Adrenal gland (tissue), 12 donors: ENCODE measurements around the gene FCER2. TPM values are rescaled to one million over a fixed set of nuclear protein-coding genes. Genes with fewer than 3 reads are reported as not detected.
A peak's percentile ranks its signal among the peaks of the same experiment; 100 is the strongest.

Experiments used
- DNase-seq, 7 donors: peaks; one replicate each; pipeline ENCODE4 v3.0.0-alpha.2; 2019 to 2020
- H3K27ac ChIP-seq, 5 donors: fragments of 200-600 bp; sonication (generic) in 4 of 5; 1 replicate in 3 of 5; 2 replicates in 2 of 5; pipeline versions ENCODE4 v1.5.1 to v1.8.0; 2016 to 2020; ENCODE audit warnings: mild to moderate bottlenecking in 1 of 5
- H3K27me3 ChIP-seq: fragments of 200-600 bp; 2 replicates; pipeline ENCODE4 v1.8.0; 2021
- H3K36me3 ChIP-seq, 2 donors: fragments of 200-600 bp; replicated peaks in 1 of 2; 1 replicate in 1 of 2; 2 replicates in 1 of 2; pipeline versions ENCODE4 v1.5.1 to v1.8.0; 2018 to 2022
- H3K4me1 ChIP-seq, 2 donors: fragments of 200-600 bp; replicated peaks in 1 of 2; 1 replicate in 1 of 2; 2 replicates in 1 of 2; pipeline versions ENCODE4 v1.5.1 to v1.8.0; 2018 to 2021
- H3K4me3 ChIP-seq, 4 donors: fragments of 200-600 bp; sonication (generic) in 3 of 4; one replicate each; pipeline ENCODE4 v1.5.1; 2016 to 2018
- H3K9me3 ChIP-seq, 3 donors: fragments of 200-600 bp; sonication (generic) in 1 of 3; replicated peaks in 1 of 3; 1 replicate in 2 of 3; 2 replicates in 1 of 3; pipeline versions ENCODE4 v1.5.1 to v1.8.0; 2016 to 2021
- POLR2A ChIP-seq, 2 donors: fragments of 450-650 bp; IDR thresholded peaks; one replicate each; pipeline ENCODE4 v1.6.1; 2017; ENCODE audit warnings: antibody characterized with exemption in 2 of 2, mild to moderate bottlenecking in 2 of 2, moderate library complexity in 1 of 2
- WGBS, 4 donors: extraction: QIAGEN DNeasy Blood & Tissue Kit in 2 of 4; methylation state at CpG; one replicate each; pipeline versions ENCODE4 v1.1.5 to v1.1.7; 2013 to 2017; 5-methylcytosine and 5-hydroxymethylcytosine counted together
- intact Hi-C, 2 donors: fragments of 100-400 bp; cut with DNase I; formaldehyde crosslinking; loops; one replicate each; pipeline versions ENCODE4 v1.14.1 to v1.15.0; 2022 to 2023
- polyA plus RNA-seq, 3 donors: library from polyadenylated mRNA; stranded (reverse); fragments of 200-250 nt in 2 of 3; fragments of 350-450 nt in 1 of 3; fragmentation: Illumina TruSeq in 1 of 3; extraction: RNeasy Lipid Tissue Mini Kit (QIAGEN cat#74804) in 1 of 3; gene quantifications; one replicate each; pipeline ENCODE4 v1.2.3, GENCODE V29; 2013 to 2014
- total RNA-seq, 9 donors: library from RNA; depleted of rRNA in 4 of 9; stranded (reverse); fragments of >200 nt in 4 of 9; fragments of 120-200 nt in 1 of 9; fragmentation: NEBNext Ultra II Directional in 1 of 9; extraction: Animal tissue kit (Norgen Biotek cat#: 25700) in 1 of 9; gene quantifications; one replicate each; pipeline versions ENCODE4 v1.1.0 to v1.2.4, GENCODE V29; 2013 to 2023
- TF ChIP-seq, protein P1 (sequence below), 6 experiments: fragments of 450-650 bp in 4 of 6; fragments of 200-600 bp in 2 of 6; sonication (generic) in 1 of 6; IDR thresholded peaks; 1 replicate in 5 of 6; 2 replicates in 1 of 6; pipeline versions ENCODE4 v1.5.1 to v1.8.0; 2016 to 2021; ENCODE audit warnings: antibody characterized with exemption in 6 of 6, mild to moderate bottlenecking in 2 of 6, moderate library complexity in 1 of 6
- donor health status: healthy with polysubstance abuse.
- donor health status: Bipolar disorder and iron deficiency.
- donor health status: DM: yes; HTN: yes; CAD: no.
- donor health status: DM: no; HTN: no; CAD: no.
- donor health status: DM: no; HTN: no; CAD: no.
- donor health status: DM: yes; HTN: yes; CAD: no.

The FCER2 gene
- total and polyA plus RNA-seq, 12 donors, result 0.28 to 2.6 (median 0.51) TPM; not detected in 5

DNA sequence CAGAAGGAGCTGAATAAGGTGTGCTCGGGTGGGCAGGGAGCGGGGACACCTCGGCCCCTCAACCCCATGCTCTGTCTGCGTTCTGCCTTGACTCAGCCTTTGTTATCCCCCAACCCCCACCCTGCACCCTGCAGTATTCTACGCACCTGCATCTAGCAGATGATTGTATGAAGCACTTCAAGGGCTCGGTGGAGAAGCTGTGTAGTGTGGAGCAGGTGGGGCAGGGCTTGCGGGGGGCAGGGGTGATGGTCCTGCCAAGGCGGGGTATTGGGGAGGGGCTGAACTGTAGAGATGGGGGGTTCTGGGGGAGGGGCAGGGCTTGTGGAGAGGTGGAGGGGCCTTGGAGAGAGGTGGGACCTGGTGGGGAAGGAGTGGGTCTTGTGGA is 58.9 kb downstream of the FCER2 start:
- H3K9me3 ChIP-seq, result no peaks in the 10 kb centered on the region
- H3K36me3 ChIP-seq, result no peaks in the 10 kb centered on the region
- WGBS, 4 donors, result 90 to 97% (median 94%) methylated on average over 8 of the region's 8 CpGs
- TF ChIP-seq, protein P1, sequence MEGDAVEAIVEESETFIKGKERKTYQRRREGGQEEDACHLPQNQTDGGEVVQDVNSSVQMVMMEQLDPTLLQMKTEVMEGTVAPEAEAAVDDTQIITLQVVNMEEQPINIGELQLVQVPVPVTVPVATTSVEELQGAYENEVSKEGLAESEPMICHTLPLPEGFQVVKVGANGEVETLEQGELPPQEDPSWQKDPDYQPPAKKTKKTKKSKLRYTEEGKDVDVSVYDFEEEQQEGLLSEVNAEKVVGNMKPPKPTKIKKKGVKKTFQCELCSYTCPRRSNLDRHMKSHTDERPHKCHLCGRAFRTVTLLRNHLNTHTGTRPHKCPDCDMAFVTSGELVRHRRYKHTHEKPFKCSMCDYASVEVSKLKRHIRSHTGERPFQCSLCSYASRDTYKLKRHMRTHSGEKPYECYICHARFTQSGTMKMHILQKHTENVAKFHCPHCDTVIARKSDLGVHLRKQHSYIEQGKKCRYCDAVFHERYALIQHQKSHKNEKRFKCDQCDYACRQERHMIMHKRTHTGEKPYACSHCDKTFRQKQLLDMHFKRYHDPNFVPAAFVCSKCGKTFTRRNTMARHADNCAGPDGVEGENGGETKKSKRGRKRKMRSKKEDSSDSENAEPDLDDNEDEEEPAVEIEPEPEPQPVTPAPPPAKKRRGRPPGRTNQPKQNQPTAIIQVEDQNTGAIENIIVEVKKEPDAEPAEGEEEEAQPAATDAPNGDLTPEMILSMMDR (IDR thresholded peaks at IDR 0.05), result no peak
- TF ChIP-seq POLR2A (IDR thresholded peaks at IDR 0.05), result no peak
- intact Hi-C loops, result no loop called here
- no peak overlapping the region for H3K27ac ChIP-seq
- H3K4me1 ChIP-seq, result no peaks in the 10 kb centered on the region
- no peak overlapping the region for H3K4me3 ChIP-seq
- H3K27me3 ChIP-seq, result no peaks in the 10 kb centered on the region
- DNase-seq, result no peak

DNA sequence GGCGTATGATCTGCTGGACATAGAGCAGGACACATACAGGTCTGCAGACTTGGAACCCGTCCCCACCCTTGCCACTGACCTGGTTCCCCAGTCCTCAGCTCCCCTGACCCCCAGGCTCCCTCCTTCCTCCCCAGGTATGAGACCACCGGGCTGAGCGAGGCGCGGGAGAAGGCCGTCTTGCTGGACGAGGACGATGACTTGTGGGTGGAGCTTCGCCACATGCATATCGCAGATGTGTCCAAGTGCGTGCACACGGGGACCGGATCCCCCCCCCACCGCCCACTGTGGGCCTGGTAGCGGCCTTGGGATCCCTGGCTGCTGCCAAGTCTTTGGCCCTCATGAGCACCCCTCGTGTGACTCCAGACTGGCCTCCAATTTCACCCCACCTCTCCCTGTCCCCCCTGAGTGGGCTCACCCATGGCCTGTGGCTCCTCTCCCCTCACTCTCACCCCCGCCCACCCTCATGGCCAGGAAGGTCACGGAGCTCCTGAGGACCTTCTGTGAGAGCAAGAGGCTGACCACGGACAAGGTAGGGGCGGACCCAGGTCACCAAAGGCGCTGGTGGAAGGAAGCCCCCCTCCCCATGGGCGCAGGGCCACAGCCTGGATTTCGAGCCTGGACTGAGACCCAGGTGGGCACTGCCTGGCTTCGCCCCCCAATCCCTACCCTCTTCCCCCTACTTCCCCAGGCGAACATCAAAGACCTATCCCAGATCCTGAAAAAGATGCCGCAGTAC is 59.5 kb downstream of the FCER2 start:
- Histone ChIP-seq H3K9me3 (no peaks in the 10 kb centered on the region), H3K4me1 (no peaks in the 10 kb centered on the region), H3K27ac (no peak overlapping the region), H3K27me3 (no peaks in the 10 kb centered on the region), H3K36me3 (no peaks in the 10 kb centered on the region), H3K4me3 (no peak overlapping the region)
- intact Hi-C loops, result no loop called here
- peak in 1 of 7 donors; percentile 17 for DNase-seq
- TF ChIP-seq, protein P1 (IDR thresholded peaks at IDR 0.05), result no peak
- no peak for TF ChIP-seq POLR2A (IDR thresholded peaks at IDR 0.05)
- WGBS, 4 donors, result 80 to 91% (median 83%) methylated on average over 12 to 27 of the region's 27 CpGs

DNA sequence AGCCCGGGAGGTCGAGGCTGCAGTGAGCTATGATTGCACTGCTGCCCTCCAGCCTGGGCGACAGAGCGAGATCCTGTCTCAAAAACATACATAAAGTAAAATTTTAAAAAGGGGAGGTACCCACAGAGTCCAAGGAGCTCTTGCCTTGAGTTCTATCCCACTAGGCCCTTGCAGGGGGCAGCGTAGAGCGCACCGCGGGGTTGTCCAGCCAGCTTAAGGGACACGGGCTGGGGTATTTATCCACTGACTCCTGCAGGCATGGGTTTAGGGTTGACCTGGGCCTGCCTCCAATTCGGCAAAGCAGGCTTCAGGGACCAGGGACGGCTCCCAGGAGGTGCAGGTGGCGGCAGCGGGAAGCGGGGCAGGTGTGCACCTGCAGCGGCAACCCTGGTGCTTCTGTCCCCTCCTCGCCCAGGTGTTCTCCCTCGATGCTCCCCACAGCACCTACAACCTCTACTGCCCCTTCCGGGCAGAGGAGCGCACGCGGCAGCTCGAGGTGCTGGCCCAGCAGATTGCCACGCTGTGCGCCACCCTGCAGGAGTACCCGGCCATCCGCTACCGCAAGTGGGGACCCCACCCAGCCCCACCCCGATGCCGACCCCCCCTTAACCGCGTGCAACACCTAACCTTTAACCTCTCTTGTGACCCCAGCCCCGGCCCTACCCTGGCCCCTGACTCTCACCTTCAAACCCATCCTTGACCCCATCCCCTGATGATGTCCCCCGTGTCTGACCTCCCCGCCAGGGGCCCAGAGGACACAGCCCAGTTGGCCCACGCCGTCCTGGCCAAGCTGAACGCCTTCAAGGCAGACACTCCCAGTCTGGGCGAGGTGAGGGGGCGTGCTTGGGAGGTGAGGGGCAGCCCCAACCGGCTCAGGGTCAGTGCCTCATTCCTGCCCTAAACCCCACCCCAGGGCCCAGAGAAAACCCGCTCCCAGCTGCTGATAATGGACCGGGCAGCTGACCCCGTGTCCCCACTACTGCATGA is 60.3 kb downstream of the FCER2 start:
- no peaks in the 10 kb centered on the region for H3K36me3 ChIP-seq
- H3K4me3 ChIP-seq, result no peak overlapping the region
- no peaks in the 10 kb centered on the region for H3K9me3 ChIP-seq
- TF ChIP-seq, protein P1 (IDR thresholded peaks at IDR 0.05), result no peak
- TF ChIP-seq POLR2A (IDR thresholded peaks at IDR 0.05), result no peak
- H3K27ac ChIP-seq, result no peak overlapping the region
- intact Hi-C loops, result no loop called here
- 83 to 89% (median 88%) methylated on average over 25 to 43 of the region's 43 CpGs for WGBS, 4 donors
- H3K4me1 ChIP-seq, result peaks cover 1 to 2% of the 10 kb centered on the region in 2 donors
- no peak for DNase-seq
- no peaks in the 10 kb centered on the region for H3K27me3 ChIP-seq

DNA sequence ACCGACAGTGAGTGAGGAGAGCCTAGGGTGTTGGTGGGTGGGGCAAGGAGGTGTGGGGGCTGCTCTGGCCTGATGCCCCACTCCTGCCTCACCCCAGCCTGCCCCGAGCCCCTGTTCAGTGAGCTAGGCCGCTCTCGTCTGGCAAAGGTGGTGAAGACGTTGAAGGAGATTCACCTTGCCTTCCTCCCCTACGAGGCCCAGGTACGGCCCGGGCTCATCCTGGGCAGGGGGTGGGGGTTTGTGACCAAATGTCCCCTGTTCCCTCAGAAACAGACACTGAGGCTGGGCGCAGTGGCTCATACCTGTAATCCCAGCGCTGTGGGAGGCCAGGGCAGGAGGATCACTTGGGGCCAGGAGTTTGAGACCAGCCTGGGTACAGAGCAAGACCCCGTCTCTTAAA is 61.1 kb downstream of the FCER2 start:
- WGBS, 4 donors, result 88 to 99% (median 92%) methylated on average over 6 to 11 of the region's 11 CpGs
- H3K4me1 ChIP-seq, result peaks cover 3% of the 10 kb centered on the region in 2 donors
- intact Hi-C loops, result no loop called here

More for the DNA sequence above, 61.1 kb downstream of the FCER2 start:
- Histone ChIP-seq H3K4me3 (no peak overlapping the region), H3K9me3 (no peaks in the 10 kb centered on the region), H3K27me3 (no peaks in the 10 kb centered on the region), H3K27ac (no peak overlapping the region), H3K36me3 (no peaks in the 10 kb centered on the region)
- no peak for DNase-seq
- TF ChIP-seq POLR2A (IDR thresholded peaks at IDR 0.05), result no peak
- TF ChIP-seq, protein P1 (IDR thresholded peaks at IDR 0.05), result no peak
